Retinal pigment epithelial cell (primary cell): ENCODE results near the gene MRTFA.

ENCODE experiments used
- DNase-seq: peaks from one replicate; pipeline ENCODE4 v3.0.0-alpha.2; 2010; ENCODE audit warnings: low read depth
- H3K4me3 ChIP-seq: 2 replicates; pipeline ENCODE4 v1.5.1; 2011; ENCODE audit warnings: mild to moderate bottlenecking, low read length, control low read depth, moderate library complexity
- TF ChIP-seq, protein P1 (sequence below): conservative IDR thresholded peaks from 2 replicates; pipeline ENCODE4 v1.5.1; 2011; ENCODE audit warnings: low read depth, low read length, control low read depth, inconsistent platforms

The MRTFA gene

DNA sequence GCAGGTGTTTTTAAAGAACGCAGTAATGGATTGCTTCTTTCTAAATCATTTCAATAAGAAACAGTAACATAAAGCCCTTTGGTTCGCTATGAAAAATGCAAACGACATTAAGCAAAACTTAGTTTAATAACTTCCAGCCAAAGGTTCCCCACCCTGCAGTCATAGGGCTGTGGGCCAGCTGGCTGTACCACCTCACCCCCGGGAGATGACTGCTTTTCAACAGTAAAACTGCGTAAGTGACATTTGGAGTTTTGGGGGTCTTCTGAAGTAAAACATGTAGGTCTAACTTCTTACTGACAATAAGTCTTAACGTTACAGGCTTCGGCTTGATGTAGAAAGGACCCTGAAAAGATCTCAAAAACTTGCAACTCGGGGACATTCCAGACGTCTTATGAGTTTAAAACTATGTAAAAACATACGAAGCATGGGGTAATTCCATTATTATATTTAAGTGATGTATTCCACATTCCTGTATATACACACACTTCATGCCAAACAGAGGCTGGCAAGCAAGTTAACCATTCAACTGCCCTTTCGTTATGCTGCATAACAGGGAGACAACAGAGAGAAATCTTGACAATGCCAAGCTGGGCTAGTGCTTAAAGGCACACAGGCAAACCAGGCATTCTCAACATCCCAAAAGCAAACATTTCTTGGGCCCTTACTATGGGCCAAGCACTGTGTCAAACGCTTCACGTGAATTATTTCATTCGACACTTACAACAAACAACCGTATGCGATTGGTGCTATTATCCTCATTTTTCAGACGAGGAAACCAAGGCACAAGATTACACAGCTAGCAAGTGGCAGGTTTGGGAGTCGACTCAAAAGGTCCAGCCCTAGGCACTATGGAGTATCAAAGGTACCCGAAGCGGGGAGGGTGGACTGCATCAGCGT, 1.2 kb downstream of the MRTFA start:
- peak overlapping the region; percentile 70 for H3K4me3 ChIP-seq
- TF ChIP-seq, protein P1, sequence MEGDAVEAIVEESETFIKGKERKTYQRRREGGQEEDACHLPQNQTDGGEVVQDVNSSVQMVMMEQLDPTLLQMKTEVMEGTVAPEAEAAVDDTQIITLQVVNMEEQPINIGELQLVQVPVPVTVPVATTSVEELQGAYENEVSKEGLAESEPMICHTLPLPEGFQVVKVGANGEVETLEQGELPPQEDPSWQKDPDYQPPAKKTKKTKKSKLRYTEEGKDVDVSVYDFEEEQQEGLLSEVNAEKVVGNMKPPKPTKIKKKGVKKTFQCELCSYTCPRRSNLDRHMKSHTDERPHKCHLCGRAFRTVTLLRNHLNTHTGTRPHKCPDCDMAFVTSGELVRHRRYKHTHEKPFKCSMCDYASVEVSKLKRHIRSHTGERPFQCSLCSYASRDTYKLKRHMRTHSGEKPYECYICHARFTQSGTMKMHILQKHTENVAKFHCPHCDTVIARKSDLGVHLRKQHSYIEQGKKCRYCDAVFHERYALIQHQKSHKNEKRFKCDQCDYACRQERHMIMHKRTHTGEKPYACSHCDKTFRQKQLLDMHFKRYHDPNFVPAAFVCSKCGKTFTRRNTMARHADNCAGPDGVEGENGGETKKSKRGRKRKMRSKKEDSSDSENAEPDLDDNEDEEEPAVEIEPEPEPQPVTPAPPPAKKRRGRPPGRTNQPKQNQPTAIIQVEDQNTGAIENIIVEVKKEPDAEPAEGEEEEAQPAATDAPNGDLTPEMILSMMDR = no peak
- no peak for DNase-seq

DNA sequence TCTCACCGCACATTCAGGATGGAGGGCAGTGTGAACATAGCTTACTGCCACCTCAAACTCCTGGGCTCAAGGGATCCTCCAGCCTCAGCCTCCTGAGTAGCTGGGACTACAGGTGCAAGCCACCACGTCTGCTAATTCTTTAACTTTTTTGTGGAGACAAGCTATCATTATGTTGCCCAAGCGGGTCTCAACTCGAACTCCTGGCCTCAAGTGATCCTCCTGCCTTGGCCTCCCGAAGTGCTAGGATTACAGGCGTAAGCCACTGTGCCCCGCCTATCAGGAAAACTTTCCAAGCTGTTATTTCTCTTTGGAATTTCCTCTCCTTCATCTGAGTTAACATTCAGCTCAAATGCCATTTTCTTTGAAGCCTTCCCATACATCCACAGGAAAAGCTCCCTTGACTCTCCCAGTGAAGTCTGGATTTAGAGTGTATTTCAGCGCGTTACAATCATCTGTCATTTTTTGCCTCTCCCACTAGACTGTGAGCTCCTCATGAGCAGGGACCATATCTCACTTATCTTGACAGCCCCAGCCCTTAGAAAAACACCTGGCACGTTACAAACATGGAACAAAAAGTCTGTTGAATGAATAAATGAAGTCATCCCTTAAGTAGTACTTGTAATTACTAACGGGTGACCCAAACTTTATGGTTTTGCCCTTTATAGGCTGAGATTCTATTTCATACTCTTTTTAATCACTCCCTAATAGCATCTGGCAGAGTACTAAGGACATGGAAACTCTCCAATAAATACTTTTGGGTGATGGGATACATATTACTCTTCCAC, 2.2 kb downstream of the MRTFA start:
- no peak for DNase-seq
- TF ChIP-seq, protein P1 = no peak
- peak overlapping the region; percentile 70 for H3K4me3 ChIP-seq

DNA sequence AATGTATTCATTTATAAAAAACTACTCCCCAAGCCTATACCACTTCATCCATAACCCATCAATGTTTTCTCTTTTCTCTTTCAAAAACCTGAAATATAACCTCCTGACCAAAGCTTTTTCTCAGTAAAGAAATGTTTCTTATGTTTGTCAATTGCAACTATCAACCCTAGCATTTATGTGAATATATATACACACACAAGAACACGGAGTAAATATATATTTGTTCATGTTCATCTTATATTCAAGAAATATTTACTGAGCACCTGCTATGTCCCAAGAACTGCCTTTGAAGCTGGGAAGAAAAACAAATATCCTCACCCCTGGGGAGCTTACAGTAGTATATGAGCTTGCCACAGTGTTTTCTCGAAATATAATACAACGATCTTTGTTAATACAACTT, 3.5 kb downstream of the MRTFA start:
- DNase-seq = no peak
- TF ChIP-seq, protein P1 = no peak
- no peak overlapping the region for H3K4me3 ChIP-seq

DNA sequence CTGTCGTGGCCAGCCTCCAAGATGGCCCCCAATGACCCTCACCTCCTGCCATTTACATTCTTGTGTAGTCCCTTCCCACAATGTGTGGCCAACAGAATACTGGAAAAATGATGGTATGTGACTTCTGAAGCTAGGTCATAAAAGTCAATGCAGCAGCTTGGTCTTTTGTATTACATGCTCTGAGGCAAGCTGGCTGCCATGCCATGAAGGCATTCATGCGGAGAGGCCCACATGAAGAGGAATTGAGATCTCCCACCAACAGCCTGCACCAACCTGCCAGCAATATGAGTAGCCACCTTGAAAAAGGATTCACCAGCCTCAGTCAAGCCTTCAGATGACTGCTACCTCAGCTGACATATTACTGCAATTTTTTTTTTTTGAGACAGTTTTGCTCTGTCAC, 4.6 kb downstream of the MRTFA start:
- no peak overlapping the region for H3K4me3 ChIP-seq
- no peak for DNase-seq
- TF ChIP-seq, protein P1 = no peak

DNA sequence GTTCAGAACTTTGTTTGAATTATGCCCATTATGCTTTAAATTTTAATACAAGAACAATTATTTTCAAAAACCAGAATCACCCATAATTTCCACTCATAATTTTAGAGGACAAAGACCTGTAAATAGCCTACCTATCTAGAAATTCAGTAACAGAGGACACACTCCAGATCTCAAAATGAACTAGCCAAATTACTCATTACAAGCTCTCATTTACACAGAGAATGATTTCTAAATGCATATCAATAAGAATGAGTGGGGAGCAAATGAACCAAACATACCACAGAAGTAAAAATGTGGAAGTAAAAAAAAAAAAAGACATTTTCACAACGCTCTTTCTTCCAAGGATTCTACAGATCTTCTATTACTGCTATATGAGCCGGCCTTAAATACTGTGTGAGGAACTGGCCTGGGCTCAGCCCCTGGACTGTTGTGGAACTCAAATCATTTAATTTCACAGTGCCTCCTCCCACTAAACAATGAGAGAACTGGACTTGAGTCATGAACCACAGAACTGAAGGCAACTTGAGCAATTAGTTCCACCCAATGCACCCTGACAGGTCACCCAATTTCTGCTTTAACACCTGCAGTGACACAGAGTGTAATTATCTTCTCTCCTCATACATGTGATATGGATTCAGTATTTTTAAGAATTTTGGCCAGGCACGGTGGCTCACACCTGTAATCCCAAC, 8.0 kb downstream of the MRTFA start:
- no peak for DNase-seq
- H3K4me3 ChIP-seq = no peak overlapping the region
- TF ChIP-seq, protein P1 = no peak

DNA sequence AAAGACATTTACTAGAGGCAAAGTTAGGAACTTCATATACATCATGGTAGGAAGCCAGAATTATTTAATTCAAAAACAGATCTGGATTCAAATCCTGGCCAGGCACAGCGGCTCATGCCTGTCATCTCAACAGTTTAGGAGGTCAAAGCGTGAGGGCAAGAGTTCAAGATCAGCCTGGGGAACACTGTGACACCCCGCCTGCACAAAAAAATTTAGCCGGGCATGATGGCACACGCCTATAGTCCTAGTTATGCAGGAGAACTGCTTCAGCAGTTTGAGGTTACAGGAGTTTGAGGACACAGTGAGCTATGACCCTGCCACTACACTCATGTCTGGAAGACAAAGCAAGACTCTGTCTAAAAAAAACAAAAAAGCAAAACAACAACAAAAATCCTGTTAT, 8.9 kb downstream of the MRTFA start:
- TF ChIP-seq, protein P1 = no peak
- DNase-seq = no peak
- H3K4me3 ChIP-seq = no peak overlapping the region
